DND-41 (cell line): ENCODE data around the gene RUNX1.

Experiments used
- ATAC-seq: fragments of 200-7000 bp; cut with Tn5 transposase; 3 replicates; pipeline ENCODE4 v1.9.1; 2021; ENCODE audit warnings: low read depth; ENCODE audit not compliant: insufficient read depth
- DNase-seq: peaks from one replicate; pipeline ENCODE4 v3.0.0-alpha.2; 2020
- H2AFZ ChIP-seq: 2 replicates; pipeline ENCODE4 v1.6.0; 2012; ENCODE audit warnings: low read depth, low read length
- H3K27ac ChIP-seq: 2 replicates; pipeline ENCODE4 v1.5.1; 2012; ENCODE audit warnings: low read length, inconsistent platforms
- H3K27me3 ChIP-seq: fragments of 200-600 bp; sonication (generic); 2 replicates; pipeline ENCODE4 v1.6.0; 2012; ENCODE audit warnings: low read length, mild to moderate bottlenecking, inconsistent platforms; ENCODE audit not compliant: insufficient read depth, poor library complexity
- H3K36me3 ChIP-seq: 2 replicates; pipeline ENCODE4 v1.5.1; 2012; ENCODE audit warnings: low read length, inconsistent platforms; ENCODE audit not compliant: insufficient read depth
- H3K4me1 ChIP-seq: 2 replicates; pipeline ENCODE4 v1.5.1; 2012; ENCODE audit warnings: mild to moderate bottlenecking, low read length; ENCODE audit not compliant: insufficient read depth
- H3K4me2 ChIP-seq: 2 replicates; pipeline ENCODE4 v1.6.0; 2012; ENCODE audit warnings: mild to moderate bottlenecking, moderate library complexity, low read length, inconsistent platforms; ENCODE audit not compliant: insufficient read depth
- H3K4me3 ChIP-seq, 2 experiments: fragments of 200-600 bp in 1 of 2; shearing (Covaris generic) in 1 of 2; 2 replicates each; pipeline ENCODE4 v1.5.1; 2012 to 2016; ENCODE audit warnings: inconsistent platforms in 2 of 2, low read length in 2 of 2, mild to moderate bottlenecking in 2 of 2, low read depth in 1 of 2, moderate library complexity in 1 of 2
- H3K79me2 ChIP-seq: 2 replicates; pipeline ENCODE4 v1.6.0; 2012; ENCODE audit warnings: low read length, inconsistent platforms; ENCODE audit not compliant: insufficient read depth
- H3K9ac ChIP-seq: 2 replicates; pipeline ENCODE4 v1.6.0; 2012; ENCODE audit warnings: low read depth, mild to moderate bottlenecking, inconsistent platforms, low read length, moderate library complexity
- H3K9me3 ChIP-seq: 2 replicates; pipeline ENCODE4 v1.5.1; 2012; ENCODE audit warnings: low read length, moderate library complexity, mild to moderate bottlenecking, inconsistent platforms; ENCODE audit not compliant: insufficient read depth, severe bottlenecking
- H4K20me1 ChIP-seq: 2 replicates; pipeline ENCODE4 v1.6.0; 2012; ENCODE audit warnings: low read length; ENCODE audit not compliant: insufficient read depth
- EZH2 ChIP-seq: IDR thresholded peaks from 3 replicates; pipeline ENCODE4 v1.6.1; 2012; ENCODE audit warnings: borderline replicate concordance, low read depth, mild to moderate bottlenecking, moderate library complexity, low read length, inconsistent platforms; ENCODE audit not compliant: severe bottlenecking
- TF ChIP-seq, protein P1 (sequence below): IDR thresholded peaks from 2 replicates; pipeline ENCODE4 v1.5.1; 2012; ENCODE audit warnings: borderline replicate concordance, low read length, moderate library complexity, mild to moderate bottlenecking; ENCODE audit not compliant: poor library complexity, severe bottlenecking; ENCODE audit errors: extremely low read depth

RUNX1 gene

DNA sequence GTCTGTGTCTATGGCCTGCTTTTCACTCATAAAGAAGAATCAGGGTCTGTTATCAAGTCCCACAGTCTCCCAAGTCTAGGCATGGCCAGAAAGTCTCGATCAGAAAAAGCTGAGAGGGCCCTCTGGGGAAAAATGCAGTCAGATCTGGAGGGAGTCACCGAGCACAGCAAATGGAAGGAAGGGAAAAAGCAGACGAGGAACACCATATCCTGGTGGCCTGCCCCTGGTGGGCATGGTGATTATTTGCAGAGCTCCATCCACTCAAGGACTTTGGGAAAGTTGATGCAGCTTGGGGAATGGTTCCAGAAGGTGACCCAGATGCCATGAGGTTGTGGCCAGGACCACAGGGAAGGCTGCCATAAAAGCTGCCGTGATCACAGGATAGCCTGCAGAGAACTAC is 191.2 kb downstream of the RUNX1 start:
- Histone ChIP-seq H3K79me2 (peaks cover 98% of the 10 kb centered on the region), H3K36me3 (peaks cover 100% of the 10 kb centered on the region), H2AFZ (no peak overlapping the region), H4K20me1 (peaks cover 50% of the 10 kb centered on the region), H3K4me1 (no peaks in the 10 kb centered on the region), H3K9ac (no peak overlapping the region), H3K27ac (no peak overlapping the region), H3K4me3 (no peak overlapping the region), H3K4me2 (no peak overlapping the region), H3K27me3 (no peaks in the 10 kb centered on the region), H3K9me3 (no peaks in the 10 kb centered on the region)
- TF ChIP-seq, protein P1, sequence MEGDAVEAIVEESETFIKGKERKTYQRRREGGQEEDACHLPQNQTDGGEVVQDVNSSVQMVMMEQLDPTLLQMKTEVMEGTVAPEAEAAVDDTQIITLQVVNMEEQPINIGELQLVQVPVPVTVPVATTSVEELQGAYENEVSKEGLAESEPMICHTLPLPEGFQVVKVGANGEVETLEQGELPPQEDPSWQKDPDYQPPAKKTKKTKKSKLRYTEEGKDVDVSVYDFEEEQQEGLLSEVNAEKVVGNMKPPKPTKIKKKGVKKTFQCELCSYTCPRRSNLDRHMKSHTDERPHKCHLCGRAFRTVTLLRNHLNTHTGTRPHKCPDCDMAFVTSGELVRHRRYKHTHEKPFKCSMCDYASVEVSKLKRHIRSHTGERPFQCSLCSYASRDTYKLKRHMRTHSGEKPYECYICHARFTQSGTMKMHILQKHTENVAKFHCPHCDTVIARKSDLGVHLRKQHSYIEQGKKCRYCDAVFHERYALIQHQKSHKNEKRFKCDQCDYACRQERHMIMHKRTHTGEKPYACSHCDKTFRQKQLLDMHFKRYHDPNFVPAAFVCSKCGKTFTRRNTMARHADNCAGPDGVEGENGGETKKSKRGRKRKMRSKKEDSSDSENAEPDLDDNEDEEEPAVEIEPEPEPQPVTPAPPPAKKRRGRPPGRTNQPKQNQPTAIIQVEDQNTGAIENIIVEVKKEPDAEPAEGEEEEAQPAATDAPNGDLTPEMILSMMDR, result peak; percentile 26
- no peak for TF ChIP-seq EZH2
- ATAC-seq (no peak), DNase-seq (peak; percentile 2)

DNA sequence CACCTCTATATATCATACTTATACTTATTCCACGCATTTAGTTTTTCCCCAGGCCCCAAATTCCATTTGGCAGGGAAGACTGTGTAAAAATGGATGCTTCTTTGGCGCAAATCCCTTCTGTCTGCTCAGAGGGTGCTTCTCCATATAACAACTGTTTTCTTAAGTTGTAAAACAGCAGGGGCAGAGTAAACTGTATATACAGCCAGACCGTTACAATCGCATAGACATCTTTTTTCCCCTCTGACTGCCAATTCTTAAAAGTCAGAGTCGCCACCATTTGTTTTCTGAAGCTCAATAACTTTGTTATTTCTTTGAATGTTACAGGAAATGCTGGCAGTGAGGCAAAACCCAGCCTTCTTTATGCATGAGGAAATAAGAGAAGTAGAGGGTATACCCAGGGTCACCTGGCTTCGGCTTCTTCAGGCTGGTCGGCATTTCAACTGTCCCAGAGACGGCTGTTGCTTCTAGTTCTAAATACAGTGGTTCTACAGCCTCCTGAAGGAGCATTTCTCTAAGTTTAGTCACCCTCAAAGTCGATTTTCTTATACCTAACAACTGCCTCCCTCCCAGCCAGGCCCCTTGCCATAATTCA is 191.9 kb downstream of the RUNX1 start:
- TF ChIP-seq, protein P1, result no peak
- no peak for TF ChIP-seq EZH2
- Histone ChIP-seq H3K36me3 (peaks cover 100% of the 10 kb centered on the region), H3K79me2 (peaks cover 98% of the 10 kb centered on the region), H2AFZ (no peak overlapping the region), H3K9ac (no peak overlapping the region), H3K4me1 (no peaks in the 10 kb centered on the region), H4K20me1 (peaks cover 50% of the 10 kb centered on the region), H3K27ac (no peak overlapping the region), H3K27me3 (no peaks in the 10 kb centered on the region), H3K4me3 (no peak overlapping the region), H3K9me3 (no peaks in the 10 kb centered on the region), H3K4me2 (no peak overlapping the region)
- no peak for ATAC-seq
- peak; percentile 1 for DNase-seq

DNA sequence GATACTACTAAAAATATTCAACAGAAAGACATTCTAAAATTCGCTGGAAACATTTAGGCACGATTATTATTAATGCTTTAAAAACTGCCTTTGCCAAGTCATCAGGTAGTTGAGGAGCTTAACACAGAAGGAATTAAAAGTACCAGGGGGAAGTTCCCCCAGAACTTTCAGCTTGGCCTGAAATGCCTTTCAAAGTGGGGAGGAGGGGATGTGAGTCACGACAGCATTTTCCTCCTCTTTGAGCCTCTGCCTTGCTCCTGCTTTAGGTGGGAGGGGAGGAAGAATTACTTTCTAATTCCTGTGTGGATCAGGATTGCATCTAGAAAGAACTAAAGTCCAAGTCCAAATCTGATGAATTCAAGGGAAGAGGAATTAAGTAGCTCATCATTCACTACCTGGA is 196.7 kb downstream of the RUNX1 start:
- Histone ChIP-seq H2AFZ (no peak overlapping the region), H3K9me3 (no peaks in the 10 kb centered on the region), H3K9ac (no peak overlapping the region), H3K79me2 (peaks cover 90% of the 10 kb centered on the region), H3K27ac (no peak overlapping the region), H3K27me3 (no peaks in the 10 kb centered on the region), H3K4me1 (no peaks in the 10 kb centered on the region), H3K4me2 (no peak overlapping the region), H3K4me3 (no peak overlapping the region), H3K36me3 (peaks cover 97% of the 10 kb centered on the region), H4K20me1 (peaks cover 41% of the 10 kb centered on the region)
- no peak for ATAC-seq
- no peak for DNase-seq
- TF ChIP-seq, protein P1, result no peak
- TF ChIP-seq EZH2, result no peak

DNA sequence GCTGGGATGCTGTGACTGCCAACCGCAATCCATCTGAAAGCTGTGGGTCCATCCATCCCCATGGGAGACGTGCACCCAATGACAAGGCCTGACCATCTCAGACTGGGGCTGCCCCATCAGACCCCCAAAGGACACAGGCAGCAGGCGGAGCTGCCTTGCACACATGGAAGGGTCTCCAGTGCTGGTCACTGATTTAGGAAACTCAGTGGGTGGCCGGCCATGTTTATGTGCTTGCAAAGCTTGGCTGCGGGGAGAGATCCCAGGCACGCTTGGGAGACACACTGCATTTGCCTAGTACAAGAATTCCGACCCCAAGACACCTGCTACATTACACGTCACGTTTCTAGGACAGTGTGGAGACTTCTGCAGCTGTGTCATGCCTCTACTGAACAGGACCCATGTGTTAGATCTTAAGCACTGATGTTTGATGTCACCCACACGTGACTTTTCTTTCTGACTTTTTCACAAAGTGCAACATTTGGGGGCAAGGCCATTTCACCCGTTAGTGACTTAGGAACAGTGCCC is 198.9 kb downstream of the RUNX1 start:
- ATAC-seq (0 out of 3 replicates have a peak, but pooled peaks have one; percentile 20), DNase-seq (no peak)
- no peak overlapping the region for H2AFZ ChIP-seq
- H3K4me1 ChIP-seq, result no peaks in the 10 kb centered on the region
- peaks cover 89% of the 10 kb centered on the region for H3K79me2 ChIP-seq
- H3K36me3 ChIP-seq, result peaks cover 96% of the 10 kb centered on the region
- H3K4me3 ChIP-seq, result no peak overlapping the region
- H3K27me3 ChIP-seq, result no peaks in the 10 kb centered on the region
- H3K9ac ChIP-seq, result no peak overlapping the region
- no peak for TF ChIP-seq EZH2
- TF ChIP-seq, protein P1, result no peak
- H3K27ac ChIP-seq, result no peak overlapping the region
- H3K4me2 ChIP-seq, result no peak overlapping the region
- H4K20me1 ChIP-seq, result peaks cover 42% of the 10 kb centered on the region; the same call in 1 of the 2 replicates
- no peaks in the 10 kb centered on the region for H3K9me3 ChIP-seq
